HG03439 (cell line): Measurements from ENCODE around the gene CMTM7.
"Not testable (repeated sequence)": the region's sequence is repeated elsewhere in the genome, so short reads cannot be mapped to it uniquely, and the experiment has no call there.

Source experiments
- ATAC-seq: cut with Tn5 transposase; IDR thresholded peaks from one replicate; pipeline ENCODE4 v1.9.1; 2021; ENCODE audit warnings: mild to moderate bottlenecking, moderate library complexity; ENCODE audit not compliant: unreplicated experiment

Gene CMTM7

DNA sequence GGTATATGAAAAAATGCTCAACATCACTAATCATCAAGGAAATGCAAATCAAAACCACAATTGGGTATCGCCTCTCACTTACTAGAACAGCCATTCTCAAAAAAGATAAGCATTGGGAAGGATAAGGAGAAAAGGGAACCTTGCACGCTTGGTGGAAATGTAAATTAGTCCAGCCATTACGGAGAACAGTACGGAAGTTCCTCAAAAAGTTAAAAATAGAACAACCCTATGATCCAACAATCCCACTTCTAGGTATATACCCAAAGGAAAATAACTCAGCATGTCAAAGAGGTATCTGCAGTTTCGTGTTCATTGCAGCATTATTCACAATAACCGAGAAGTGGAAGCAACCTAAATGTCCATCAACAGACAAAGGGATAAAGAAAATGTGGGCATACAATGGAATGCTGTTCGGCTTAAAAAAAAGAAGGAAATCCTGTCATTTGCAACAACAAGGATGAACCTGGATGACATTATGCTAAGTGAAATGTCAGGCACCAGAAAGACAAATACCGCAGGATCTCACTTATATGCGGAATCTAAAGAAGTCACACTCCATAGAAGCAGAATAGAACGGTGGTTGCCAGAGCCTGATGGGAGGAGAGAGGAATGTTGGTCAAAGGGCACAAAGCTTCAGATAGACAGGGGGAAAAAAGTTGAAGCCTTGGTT is 11.7 kb upstream of the CMTM7 start:
- ATAC-seq: no peak

DNA sequence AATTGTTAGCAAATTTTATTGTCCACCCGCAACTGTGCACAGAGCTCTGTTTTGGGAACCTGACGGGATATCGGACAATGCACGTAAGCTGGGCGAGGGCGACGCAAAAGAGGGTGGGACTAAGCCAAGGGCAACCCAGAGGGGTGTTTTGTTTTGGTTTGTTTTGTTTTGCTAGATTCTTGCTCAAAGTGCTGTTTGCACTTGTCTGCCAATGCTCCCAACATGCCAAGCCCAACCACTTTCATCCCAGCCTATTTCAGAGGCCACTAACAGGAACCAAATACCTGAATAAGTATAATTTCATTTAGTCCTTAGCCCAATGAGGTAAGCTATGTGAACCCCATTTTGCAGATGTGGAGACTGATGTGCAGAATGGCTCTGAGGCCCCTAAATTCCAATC is 9.7 kb upstream of the CMTM7 start:
- no peak for ATAC-seq

DNA sequence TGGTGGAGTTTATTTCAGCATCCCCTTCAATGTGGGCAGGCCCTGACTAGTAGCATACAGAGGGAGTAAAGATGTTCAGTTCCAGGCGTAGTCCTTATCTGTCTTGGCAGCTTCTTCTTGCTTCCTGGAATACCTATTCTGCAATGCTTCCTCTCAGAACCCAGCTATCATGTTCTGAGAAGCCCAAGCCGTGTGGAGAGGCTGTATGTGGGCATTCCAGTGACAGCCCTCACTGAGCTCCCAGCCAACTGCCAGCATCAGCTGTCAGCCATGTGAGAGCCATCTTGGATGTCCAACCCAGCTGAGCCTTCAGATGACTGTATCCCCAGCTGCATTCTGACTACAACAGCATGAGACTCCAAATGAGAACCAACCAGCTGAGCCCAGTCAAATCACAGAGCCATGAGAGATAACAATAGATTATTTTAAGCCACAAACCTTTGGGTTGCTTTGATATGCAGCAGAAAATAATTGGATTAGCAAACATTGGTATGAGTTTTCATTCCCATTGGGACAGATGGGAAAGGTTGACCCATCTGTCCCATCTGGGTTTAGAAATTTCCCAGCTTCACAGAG is 8.4 kb upstream of the CMTM7 start:
- no peak for ATAC-seq

DNA sequence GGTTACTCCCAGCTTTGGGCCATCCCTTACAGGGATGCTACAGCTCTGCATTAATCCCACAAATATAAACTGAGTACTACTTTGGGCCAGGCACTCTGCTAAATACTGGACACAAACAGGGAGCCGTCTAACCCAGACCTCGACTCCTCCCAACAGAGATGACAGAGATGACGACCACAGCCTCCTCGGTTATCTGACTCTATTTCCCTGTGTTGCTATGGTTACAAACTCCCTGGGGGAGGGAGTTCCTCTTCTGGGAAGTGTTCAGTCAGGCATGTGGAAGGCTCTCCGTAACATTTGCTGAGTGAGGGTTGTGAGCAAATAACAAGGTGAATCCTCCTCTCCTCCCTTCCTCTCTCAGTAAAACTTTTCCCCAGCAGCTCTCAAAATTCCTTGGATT is 6.7 kb upstream of the CMTM7 start:
- ATAC-seq: no peak

DNA sequence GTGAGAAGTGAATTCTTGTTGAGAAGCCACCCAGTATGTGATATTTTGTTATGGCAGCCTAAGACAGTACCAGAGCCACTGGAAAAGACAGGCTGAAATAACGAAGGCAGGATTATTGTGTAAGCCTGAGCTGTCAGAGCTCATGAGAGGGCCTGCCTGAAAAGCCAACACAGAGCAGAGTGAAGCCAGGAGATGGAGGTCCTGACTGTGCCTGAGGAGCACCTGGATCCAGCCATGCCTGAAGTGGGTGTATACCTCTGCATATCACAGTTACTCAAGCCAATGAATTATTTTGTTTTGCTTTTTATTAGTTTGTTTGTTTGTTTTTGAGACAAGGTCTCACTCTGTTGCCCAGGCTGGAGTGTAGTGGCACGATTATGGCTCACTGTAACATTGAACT is 4.1 kb upstream of the CMTM7 start:
- ATAC-seq: no peak

DNA sequence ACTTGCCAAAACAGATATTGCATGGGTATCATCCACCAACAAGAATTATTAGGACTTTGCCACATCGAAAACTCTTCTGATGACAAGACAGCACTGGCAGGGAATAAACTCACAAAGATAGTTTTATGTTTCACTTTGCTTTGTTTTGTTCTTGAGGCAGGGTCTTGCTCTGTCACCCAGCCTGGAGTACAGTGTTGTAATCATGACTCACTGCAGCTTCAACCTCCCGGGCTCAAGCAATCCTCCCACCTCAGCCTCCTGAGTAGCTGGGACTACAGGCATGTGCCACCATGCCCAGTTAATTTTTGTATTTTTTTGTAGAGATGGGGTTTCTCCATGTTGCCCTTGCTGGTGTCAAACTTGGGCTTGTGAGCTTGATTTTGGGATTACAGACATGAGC is 2.1 kb upstream of the CMTM7 start:
- ATAC-seq: not testable (repeated sequence)

DNA sequence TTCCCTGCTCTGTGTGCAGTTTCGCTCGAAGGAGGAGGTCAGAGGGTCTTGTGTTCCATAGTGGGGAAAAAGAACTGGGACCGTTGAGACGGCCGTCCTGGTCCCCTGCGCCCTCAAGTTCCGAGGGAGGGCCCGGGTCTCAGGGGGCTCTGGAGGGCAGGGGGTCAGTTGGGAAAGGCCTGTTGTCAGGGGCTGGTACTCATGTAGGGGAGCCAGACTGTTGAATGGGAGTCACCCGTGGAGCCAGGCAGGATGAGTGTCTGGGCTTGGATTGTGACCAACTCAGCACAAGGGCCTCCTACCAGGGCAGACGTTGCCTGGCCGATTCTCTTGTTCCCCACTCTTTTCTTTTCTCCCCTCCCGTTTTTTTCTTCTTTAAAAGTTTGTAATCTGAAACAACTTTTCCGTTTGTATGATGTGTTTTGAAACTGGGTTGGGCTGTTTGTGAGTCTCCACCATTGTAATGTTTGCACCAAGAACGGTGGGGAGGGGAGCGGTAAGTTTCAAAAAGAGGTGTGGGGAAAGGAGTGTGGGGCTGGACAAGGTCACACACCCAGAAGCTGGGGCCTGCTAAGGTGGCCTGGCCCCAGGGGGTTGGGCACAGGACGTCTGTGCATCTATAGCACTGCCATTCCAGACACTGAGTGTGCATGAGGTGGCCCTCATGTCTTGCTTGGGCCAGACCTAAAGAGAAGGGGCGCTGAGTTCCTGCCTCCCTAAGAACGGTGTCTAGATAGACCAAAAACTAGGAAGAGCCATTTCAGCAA is 1.1 kb downstream of the CMTM7 start:
- peak; percentile 15 for ATAC-seq

DNA sequence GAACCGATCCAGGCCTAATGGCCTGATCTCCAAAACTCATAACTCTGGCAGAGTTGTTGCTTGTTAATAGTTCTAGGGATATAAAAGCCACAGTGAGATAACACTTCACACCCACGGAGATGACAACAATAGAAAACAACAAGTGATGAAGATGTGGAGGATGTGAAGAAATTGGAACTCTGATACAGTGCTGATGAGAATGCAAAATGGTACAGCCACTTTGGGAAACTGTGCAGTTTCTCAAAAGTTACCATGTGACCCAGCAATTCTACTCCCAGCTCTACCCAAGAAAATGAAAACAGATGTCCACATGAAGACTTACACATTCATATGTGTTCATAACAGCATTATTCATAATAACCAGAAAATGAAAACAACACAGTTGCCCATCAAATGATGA is 3.8 kb downstream of the CMTM7 start:
- no peak for ATAC-seq

DNA sequence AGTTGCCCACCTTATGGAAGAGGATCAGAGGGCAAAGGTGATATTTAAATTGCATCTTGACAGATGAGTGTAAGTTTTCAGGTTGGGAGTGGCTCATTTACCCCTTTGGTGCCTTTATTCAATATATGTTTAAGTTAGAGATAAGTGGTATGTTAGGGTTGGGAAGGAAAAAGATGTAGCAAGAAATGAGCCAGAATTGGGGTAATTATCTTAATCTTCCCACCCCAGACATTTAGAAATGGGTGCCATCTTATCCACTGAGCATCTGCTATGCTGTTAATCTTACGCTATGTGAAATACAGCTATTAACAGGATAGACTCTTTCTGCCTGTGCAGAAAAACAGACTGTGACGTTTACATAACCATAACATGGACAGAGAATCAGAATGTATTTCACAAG is 6.3 kb downstream of the CMTM7 start:
- ATAC-seq: no peak

DNA sequence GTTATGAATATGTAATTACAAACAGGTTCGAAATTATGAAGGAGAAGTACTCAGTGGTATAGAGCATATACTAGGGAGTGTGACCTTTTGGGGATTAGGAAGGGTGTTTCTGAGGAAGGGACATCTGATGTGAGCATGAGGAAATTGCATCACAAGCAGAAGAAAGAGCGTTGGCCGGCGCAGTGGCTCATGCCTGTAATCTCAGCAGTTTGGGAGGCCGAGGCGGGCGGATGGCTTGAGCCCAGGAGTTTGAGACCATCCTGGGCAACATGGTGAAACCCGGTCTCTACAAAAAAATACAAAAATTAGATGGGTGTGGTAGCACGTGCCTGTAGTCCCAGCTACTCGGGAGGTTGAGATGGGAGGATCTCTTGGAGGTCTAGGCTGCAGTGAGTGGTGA is 6.9 kb downstream of the CMTM7 start:
- ATAC-seq: no peak

DNA sequence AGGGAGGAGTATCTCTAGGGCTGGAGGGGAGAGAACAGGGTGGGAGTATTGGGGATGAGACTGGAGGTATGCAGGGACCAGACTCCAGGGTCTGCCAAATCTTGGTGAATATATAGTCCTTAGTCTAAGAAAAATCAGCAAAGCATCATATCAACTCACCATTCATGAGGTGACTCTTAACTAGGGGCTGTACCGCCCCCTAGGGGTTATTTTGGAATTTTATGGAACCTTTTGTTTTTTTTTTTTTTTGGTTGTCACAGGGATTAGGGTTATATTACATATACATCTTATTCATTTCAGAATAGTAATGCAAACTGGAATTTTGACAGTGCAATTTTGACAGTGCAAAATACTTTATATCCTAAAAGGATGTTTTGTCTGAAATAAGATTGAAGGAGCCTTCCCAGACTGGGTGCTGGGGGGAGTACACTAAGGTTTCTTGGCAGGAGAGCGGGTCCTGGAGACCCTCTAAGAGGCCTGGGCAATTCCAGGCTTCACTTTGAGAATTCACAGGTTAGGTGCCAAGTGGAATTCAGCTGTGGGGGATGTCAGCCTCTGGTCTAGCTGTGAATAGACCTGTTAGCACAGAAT is 7.5 kb downstream of the CMTM7 start:
- ATAC-seq: no peak

DNA sequence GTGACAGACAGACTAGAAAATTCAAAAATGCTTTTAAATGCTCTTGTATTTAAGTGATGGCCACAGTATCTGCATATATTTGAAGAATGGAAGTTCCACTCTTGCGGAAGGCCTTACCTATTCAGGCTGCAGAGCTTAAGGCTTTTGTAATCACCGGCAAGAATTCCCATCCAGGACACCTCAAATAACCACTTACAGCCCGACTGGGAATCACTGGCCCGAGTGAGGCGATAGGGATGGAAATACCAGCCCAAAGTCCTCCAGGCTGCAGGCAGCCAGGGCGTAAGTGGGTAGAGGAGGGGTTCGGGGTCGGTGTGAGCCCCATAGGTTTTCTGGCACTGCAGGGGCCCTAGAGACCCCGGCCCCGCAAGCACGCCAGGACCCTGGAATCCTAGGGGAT is 9.5 kb downstream of the CMTM7 start:
- ATAC-seq: no peak

DNA sequence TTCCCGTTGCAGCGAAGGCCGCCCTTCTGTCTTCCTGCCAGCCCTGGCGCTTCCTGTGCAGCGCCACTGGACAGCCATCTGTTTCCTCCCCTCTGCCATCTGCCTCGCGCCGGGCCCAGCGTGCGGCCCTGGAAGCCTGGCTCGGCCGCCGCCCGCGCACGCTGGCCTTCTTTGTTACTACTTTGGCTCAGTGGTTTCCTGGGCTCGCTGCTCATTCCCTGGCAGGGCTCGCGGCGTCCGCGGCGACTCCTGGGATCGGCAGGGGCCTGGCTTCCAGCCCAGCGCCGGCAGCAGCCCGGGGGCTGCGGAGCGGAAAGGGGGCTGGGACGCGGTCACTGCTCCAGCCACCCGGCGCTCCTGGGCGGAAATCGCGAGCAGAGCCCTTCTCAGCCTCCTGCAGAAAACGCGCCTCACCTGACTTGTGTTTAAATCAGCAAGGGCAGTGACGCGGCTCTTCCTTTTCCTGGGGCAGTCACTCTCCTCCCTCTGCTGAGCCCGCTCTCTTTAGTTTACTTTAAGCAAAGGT is 10.0 kb downstream of the CMTM7 start:
- ATAC-seq: peak; percentile 62

DNA sequence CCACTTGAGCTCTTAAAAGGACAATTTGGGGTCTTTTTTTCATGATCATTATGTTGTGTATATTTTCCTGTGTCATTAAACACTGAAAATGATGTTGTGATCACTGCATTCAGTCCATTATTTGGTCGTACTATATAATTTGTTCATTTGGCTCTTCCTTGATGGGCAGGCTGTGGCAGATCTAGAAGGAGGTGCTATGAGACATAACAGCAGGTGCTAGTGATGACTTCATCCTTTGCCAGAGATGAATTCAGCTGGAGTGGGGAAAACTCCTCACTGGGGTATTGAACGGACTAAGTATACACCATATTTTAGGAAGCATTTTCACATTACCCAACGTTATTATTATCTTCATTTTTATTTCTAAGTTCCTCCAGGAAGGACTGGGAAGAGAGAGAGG is 12.0 kb downstream of the CMTM7 start:
- ATAC-seq: no peak

DNA sequence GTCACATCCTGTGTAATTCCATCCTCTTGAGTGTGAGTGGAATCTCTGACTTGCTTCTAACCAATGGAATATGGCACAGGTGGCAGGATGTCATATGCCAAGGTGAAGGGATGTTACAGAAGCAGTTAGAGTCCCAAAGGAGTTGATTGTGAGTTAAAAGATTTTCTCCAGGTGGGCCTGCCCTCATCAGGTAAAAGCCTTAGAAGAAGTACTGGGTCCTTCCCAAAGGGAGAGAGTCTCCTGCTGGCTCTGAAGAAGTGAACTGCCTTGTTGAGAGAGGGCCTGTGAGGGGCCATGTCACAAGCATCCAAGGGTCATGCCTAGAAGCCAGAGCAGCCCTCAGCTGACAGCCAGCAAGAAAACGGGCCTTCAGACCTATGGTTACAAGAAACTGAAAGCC is 13.1 kb downstream of the CMTM7 start:
- ATAC-seq: no peak

DNA sequence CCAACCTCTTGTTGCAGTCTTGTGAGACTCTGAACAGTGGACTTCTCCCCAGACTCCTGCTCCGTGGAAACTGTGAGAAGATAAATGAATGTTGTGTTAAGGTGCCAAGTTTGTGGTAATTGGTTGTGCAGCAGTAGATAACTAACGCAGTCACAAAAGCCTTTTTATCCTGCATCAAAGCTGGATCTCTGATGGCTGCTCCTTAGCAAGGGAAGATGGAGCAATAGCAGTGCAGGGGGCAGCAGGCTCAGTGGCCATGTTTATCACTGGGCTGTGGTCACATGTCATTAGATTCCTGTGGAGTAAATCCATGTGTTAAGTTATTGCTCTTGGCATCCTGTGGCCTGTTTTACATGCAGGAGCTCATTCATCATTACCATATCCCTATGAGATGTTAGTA is 13.5 kb downstream of the CMTM7 start:
- no peak for ATAC-seq

DNA sequence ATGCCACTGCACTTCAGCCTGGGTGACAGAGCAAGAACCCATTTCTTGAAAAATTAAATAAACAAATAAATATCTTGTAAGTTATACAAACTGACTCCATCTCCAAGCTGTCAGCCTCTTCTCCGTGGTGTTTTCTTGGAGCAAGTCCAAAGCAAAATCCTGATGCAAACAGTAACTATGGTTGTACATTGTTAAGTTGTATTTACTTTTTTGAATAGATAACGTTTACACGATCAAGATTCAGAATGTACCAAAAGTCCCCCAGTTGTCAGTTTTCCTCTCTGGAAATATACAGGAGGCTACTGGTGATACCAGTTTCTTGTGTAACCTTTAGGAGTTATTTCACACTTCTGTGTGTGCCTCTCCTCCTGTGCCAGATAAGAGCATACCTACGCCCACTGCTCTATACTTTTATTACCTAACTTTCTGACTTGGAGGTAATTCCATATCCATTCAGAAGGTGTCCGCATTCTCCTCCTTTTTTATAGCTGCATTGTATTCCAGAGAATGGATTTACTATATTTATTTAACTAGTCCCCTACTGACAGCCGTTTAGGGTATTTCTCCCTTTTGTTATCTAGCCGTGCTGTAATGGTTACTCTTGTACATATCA is 14.2 kb downstream of the CMTM7 start:
- ATAC-seq: no peak

DNA sequence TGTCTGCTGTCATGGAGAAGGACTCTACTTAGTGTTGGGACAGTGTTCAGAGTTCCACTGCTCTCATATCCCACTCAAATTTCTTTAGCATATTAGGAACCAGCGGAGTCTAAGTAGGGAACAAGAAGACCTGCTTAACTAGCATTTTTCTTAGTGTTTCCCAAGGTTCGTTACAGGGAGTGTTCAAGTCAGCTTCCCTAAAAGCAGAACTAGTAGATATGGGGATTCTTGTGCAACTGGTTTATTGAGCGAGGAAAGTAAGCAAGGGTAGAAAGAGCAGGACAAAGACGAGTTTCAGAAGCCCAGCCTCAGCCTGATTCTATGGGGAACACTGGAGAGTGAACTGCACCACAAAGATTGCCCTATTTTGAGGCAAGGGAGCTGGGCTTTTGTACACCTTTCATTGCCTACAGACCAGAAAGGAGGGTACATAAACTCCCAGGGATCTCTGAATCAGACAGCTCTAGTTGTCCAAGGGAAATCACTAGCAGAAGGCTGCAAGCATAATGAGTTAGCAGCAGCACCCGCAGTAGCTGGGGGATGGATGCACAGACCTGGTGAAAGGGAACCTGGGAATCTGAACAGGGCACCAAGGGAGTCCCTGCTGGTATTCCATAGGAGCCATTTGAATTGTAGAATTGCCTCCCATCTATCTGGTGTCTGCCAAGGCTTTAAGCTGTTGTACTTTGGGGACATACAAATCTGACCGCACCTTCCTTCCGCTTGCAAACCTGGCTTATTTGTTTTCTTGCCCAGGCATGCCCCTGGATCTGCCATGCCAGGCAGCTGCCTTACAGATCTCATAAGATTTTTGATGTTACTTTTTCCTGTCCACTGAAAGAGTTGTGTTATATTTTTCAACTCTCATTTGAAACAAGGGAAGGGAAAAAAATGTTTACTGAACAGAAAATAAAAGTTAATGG is 15.1 kb downstream of the CMTM7 start:
- no peak for ATAC-seq

DNA sequence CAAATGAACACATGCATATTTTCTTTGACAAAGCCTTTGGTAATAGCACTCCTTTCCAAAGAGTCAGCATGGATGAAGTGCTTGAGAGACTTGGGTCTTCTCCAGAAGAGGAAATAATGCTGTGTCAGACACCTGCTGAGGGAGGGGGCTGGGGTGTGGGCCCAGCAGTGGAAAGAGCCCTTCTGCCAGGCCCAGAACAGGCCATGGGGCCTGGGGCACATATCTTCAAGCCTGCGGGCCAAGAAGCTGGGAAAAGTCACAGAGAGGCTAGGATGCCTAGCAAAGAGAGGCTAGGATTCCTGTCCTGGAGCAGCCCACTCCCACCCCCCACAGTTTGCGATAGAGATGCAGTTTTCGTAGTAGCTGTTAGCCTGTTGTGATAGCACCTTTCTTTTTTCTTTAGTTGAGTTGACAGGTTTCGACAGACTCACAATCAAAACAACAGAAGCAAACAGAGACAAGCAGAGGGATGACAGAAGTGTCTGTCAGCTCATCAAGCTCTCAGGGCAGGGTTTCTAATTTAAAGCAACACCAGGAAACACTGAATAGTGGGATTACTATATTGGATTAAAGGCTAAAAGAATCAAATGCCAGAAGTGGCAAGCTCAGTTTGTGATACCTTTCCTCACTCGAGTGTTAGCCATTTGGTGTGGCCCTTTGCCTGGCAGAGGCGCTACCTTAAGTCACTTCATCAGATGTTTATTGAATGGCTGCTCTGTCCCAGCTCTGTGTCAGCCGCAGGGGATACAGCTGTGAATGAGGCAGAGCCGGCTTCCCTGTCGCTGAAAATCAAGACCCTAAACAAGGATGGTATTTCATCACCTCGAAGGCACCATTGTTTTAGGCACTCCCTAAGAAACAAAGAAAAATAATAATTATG is 19.0 kb downstream of the CMTM7 start:
- ATAC-seq: no peak
